HepG2 (cell line): ENCODE measurements around the gene GOLPH3. TPM values are rescaled to one million over a fixed set of nuclear protein-coding genes. Genes with fewer than 3 reads are reported as not detected.
A peak's percentile ranks its signal among the peaks of the same experiment; 100 is the strongest.

ENCODE experiments used
- HMG20A ChIP-seq: IDR thresholded peaks from 2 replicates; pipeline ENCODE4 v1.6.1; 2016; ENCODE audit warnings: borderline replicate concordance
- JDP2 ChIP-seq: sonication (generic); formaldehyde crosslinking; IDR thresholded peaks from 2 replicates; pipeline ENCODE4 v1.8.1; 2022; ENCODE audit warnings: missing genetic modification reagents, borderline replicate concordance
- KDM6A ChIP-seq: IDR thresholded peaks from 2 replicates; pipeline ENCODE4 v1.6.1; 2016; ENCODE audit warnings: low read depth
- NCOA2 ChIP-seq: sonication (generic); formaldehyde crosslinking; IDR thresholded peaks from 2 replicates; pipeline ENCODE4 v1.8.0; 2022; ENCODE audit warnings: inconsistent platforms
- RBM39 ChIP-seq: fragments of 200-400 bp; formaldehyde crosslinking; IDR thresholded peaks from one replicate; pipeline ENCODE4 v1.6.1; 2018; ENCODE audit warnings: antibody characterized with exemption, mild to moderate bottlenecking, low read depth, low read length; ENCODE audit not compliant: poor library complexity, severe bottlenecking
- RCOR2 ChIP-seq: IDR thresholded peaks from 2 replicates; pipeline ENCODE4 v1.6.1; 2016; ENCODE audit warnings: missing biosample characterization, missing genetic modification reagents
- SCMH1 ChIP-seq: sonication (generic); formaldehyde crosslinking; IDR thresholded peaks from 2 replicates; pipeline ENCODE4 v1.9.0; 2021; ENCODE audit warnings: missing genetic modification reagents, mild to moderate bottlenecking, borderline replicate concordance
- SOX13 ChIP-seq, 3 experiments: fragments of 450-650 bp in 1 of 3; sonication (generic) in 1 of 3; formaldehyde crosslinking in 1 of 3; IDR thresholded peaks in 2 of 3; conservative IDR thresholded peaks in 1 of 3; 2 replicates each; pipeline versions ENCODE4 v1.5.0 to v1.6.1; 2016 to 2020; ENCODE audit warnings: antibody characterized with exemption in 1 of 3, mild to moderate bottlenecking in 1 of 3, missing compliant biosample characterization in 1 of 3, missing genetic modification reagents in 1 of 3, moderate library complexity in 1 of 3
- SOX6 ChIP-seq, 2 experiments: fragments of 450-650 bp in 1 of 2; sonication (generic) in 1 of 2; formaldehyde crosslinking in 1 of 2; IDR thresholded peaks; 2 replicates each; pipeline versions ENCODE4 v1.4.0 to v1.6.1; 2017 to 2020; ENCODE audit warnings: antibody characterized with exemption in 1 of 2, mild to moderate bottlenecking in 1 of 2, missing genetic modification reagents in 1 of 2
- TCF7 ChIP-seq: sonication (generic); IDR thresholded peaks from 2 replicates; pipeline ENCODE4 v1.6.1; 2016; ENCODE audit warnings: antibody characterized with exemption, low read depth
- TRIM22 ChIP-seq: fragments of 450-650 bp; IDR thresholded peaks from 2 replicates; pipeline ENCODE4 v1.6.1; 2017
- ZNF20 ChIP-seq: sonication (generic); formaldehyde crosslinking; IDR thresholded peaks from 2 replicates; pipeline ENCODE4 v1.4.0; 2020; ENCODE audit warnings: mild to moderate bottlenecking, moderate library complexity, missing genetic modification reagents
- ZNF430 ChIP-seq: sonication (generic); formaldehyde crosslinking; IDR thresholded peaks from 2 replicates; pipeline ENCODE4 v1.9.0; 2021; ENCODE audit warnings: mild to moderate bottlenecking, missing genetic modification reagents
- ZNF7 ChIP-seq: IDR thresholded peaks from 2 replicates; pipeline ENCODE4 v1.6.1; 2016; ENCODE audit warnings: missing biosample characterization, missing genetic modification reagents
- polyA plus RNA-seq, 8 experiments: library from polyadenylated mRNA; depleted of rRNA in 3 of 8; stranded (reverse) in 7 of 8; unstranded in 1 of 8; fragments of >200 nt; fragmentation: Illumina TruSeq in 4 of 8; extraction: Trizol in 4 of 8; gene quantifications; 2 replicates each; pipeline versions ENCODE4 v1.2.1 to v1.2.3, GENCODE V29; 2011 to 2016; ENCODE audit warnings: low read depth in 4 of 8, missing spikeins in 1 of 8, mixed read lengths in 1 of 8; ENCODE audit not compliant: insufficient read depth in 1 of 8
- total RNA-seq, 5 experiments: library from RNA; depleted of rRNA; stranded (reverse); fragments of >200 nt; fragmentation: Illumina TruSeq; extraction: Trizol; gene quantifications; 2 replicates each; pipeline ENCODE4 v1.2.3, GENCODE V29; 2016; ENCODE audit warnings: low read depth in 1 of 5
- TF ChIP-seq, protein P1 (sequence below): sonication (generic); formaldehyde crosslinking; conservative IDR thresholded peaks from 2 replicates; pipeline ENCODE4 v1.5.0; 2020; ENCODE audit warnings: missing genetic modification reagents
- TF ChIP-seq, protein P2 (sequence below): sonication (generic); formaldehyde crosslinking; IDR thresholded peaks from 2 replicates; pipeline ENCODE4 v1.8.0; 2022; ENCODE audit warnings: missing genetic modification reagents, low read depth, mild to moderate bottlenecking, borderline replicate concordance
- TF ChIP-seq, protein P3 (sequence below): IDR thresholded peaks from 2 replicates; pipeline ENCODE4 v1.4.0; 2020; ENCODE audit warnings: mild to moderate bottlenecking, missing genetic modification reagents
- TF ChIP-seq, protein P4 (sequence below): sonication (generic); formaldehyde crosslinking; conservative IDR thresholded peaks from 2 replicates; pipeline ENCODE4 v1.4.0; 2020; ENCODE audit warnings: mild to moderate bottlenecking, missing genetic modification reagents, moderate library complexity

Gene GOLPH3
- total and polyA plus RNA-seq, 2 of the 13 experiments (the other 11 are each of a cell fraction or from before 2014, with no cell fraction given): 59.5 to 84.5 TPM

- TF ChIP-seq SOX13 (IDR thresholded peaks at IDR 0.05) (no peak), SOX13 (CRISPR knock-in tag; conservative IDR thresholded peaks at IDR 0.05 in 1 of 2, IDR thresholded peaks at IDR 0.05 in 1 of 2) (peak in 1 of 2 experiments; percentile 64; a peak in 1 of 4 replicates), HMG20A (peak; percentile 73; the same call in 1 of the 2 replicates), ZNF20 (CRISPR knock-in tag) (no peak), ZNF430 (CRISPR knock-in tag) (no peak), NCOA2 (CRISPR knock-in tag) (peak; percentile 40; the same call in 1 of the 2 replicates), SCMH1 (CRISPR knock-in tag) (no peak), SOX6 (IDR thresholded peaks at IDR 0.05) (no peak), SOX6 (CRISPR knock-in tag; IDR thresholded peaks at IDR 0.05) (peak; percentile 75; the same call in 1 of the 2 replicates), RCOR2 (CRISPR knock-in tag) (0 out of 2 replicates have a peak, but pooled peaks have one; percentile 24), RBM39 (no peak), TCF7 (peak; percentile 68), ZNF7 (CRISPR knock-in tag) (no peak), JDP2 (no peak), TRIM22 (no peak), KDM6A (CRISPR knock-in tag) (no peak)
- TF ChIP-seq, protein P1, sequence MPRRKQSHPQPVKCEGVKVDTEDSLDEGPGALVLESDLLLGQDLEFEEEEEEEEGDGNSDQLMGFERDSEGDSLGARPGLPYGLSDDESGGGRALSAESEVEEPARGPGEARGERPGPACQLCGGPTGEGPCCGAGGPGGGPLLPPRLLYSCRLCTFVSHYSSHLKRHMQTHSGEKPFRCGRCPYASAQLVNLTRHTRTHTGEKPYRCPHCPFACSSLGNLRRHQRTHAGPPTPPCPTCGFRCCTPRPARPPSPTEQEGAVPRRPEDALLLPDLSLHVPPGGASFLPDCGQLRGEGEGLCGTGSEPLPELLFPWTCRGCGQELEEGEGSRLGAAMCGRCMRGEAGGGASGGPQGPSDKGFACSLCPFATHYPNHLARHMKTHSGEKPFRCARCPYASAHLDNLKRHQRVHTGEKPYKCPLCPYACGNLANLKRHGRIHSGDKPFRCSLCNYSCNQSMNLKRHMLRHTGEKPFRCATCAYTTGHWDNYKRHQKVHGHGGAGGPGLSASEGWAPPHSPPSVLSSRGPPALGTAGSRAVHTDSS (CRISPR knock-in tag): no peak
- TF ChIP-seq, protein P2, sequence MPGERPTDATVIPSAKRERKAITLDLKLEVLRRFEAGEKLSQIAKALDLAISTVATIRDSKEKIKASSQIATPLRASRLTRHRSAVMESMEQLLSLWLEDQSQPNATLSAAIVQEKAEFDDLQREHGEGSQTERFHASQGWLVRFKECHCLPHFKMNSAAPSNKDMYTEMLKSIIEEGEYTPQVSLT: no peak
- TF ChIP-seq, protein P3, sequence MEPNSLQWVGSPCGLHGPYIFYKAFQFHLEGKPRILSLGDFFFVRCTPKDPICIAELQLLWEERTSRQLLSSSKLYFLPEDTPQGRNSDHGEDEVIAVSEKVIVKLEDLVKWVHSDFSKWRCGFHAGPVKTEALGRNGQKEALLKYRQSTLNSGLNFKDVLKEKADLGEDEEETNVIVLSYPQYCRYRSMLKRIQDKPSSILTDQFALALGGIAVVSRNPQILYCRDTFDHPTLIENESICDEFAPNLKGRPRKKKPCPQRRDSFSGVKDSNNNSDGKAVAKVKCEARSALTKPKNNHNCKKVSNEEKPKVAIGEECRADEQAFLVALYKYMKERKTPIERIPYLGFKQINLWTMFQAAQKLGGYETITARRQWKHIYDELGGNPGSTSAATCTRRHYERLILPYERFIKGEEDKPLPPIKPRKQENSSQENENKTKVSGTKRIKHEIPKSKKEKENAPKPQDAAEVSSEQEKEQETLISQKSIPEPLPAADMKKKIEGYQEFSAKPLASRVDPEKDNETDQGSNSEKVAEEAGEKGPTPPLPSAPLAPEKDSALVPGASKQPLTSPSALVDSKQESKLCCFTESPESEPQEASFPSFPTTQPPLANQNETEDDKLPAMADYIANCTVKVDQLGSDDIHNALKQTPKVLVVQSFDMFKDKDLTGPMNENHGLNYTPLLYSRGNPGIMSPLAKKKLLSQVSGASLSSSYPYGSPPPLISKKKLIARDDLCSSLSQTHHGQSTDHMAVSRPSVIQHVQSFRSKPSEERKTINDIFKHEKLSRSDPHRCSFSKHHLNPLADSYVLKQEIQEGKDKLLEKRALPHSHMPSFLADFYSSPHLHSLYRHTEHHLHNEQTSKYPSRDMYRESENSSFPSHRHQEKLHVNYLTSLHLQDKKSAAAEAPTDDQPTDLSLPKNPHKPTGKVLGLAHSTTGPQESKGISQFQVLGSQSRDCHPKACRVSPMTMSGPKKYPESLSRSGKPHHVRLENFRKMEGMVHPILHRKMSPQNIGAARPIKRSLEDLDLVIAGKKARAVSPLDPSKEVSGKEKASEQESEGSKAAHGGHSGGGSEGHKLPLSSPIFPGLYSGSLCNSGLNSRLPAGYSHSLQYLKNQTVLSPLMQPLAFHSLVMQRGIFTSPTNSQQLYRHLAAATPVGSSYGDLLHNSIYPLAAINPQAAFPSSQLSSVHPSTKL (CRISPR knock-in tag): 0 out of 2 replicates have a peak, but pooled peaks have one; percentile 10
- TF ChIP-seq, protein P4, sequence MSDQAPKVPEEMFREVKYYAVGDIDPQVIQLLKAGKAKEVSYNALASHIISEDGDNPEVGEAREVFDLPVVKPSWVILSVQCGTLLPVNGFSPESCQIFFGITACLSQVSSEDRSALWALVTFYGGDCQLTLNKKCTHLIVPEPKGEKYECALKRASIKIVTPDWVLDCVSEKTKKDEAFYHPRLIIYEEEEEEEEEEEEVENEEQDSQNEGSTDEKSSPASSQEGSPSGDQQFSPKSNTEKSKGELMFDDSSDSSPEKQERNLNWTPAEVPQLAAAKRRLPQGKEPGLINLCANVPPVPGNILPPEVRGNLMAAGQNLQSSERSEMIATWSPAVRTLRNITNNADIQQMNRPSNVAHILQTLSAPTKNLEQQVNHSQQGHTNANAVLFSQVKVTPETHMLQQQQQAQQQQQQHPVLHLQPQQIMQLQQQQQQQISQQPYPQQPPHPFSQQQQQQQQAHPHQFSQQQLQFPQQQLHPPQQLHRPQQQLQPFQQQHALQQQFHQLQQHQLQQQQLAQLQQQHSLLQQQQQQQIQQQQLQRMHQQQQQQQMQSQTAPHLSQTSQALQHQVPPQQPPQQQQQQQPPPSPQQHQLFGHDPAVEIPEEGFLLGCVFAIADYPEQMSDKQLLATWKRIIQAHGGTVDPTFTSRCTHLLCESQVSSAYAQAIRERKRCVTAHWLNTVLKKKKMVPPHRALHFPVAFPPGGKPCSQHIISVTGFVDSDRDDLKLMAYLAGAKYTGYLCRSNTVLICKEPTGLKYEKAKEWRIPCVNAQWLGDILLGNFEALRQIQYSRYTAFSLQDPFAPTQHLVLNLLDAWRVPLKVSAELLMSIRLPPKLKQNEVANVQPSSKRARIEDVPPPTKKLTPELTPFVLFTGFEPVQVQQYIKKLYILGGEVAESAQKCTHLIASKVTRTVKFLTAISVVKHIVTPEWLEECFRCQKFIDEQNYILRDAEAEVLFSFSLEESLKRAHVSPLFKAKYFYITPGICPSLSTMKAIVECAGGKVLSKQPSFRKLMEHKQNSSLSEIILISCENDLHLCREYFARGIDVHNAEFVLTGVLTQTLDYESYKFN: no peak
These were observed 27.1 kb upstream of the GOLPH3 start (continued) for GRCh38 chr5:32201122-32201753.
